ENCODE data around the gene KIF21A.

Gene KIF21A

DNA sequence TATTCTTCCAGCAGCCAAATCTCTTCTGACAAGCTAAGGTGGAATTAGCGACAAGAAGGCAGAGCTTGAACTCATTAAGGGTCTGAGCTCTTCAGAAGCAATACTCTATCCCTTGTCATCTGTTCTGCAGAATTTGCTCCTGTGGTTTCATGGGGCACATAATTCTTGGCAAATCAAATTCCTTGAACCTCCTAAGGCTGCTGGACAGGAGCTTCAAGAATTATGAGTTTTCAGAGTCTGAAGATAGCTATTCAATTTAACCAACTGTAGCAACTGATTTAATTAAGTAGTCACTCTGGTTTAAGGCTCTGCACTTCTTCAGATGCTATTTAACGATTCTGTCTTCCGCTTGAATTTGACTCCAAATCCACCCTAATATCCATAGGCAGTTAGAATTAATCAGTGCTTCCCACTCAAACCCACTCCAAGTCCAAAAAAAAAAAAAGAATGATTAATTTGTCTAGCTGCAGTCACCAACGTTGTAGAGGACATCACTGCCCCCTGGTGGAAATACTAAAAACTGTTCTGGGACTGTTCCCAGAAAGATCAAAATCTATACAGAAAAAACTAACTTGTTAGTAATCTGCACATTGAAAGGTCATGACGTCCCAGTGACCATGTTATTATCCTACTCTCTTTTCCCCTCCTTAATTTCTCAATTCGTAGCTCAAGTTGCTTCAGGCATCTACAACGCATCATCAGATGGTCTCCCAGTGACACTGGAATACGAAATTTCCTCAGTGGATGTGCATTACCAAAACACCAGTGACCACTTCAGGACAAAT lies 169.9 kb downstream of the KIF21A start:
- DNase-seq: no peak

DNA sequence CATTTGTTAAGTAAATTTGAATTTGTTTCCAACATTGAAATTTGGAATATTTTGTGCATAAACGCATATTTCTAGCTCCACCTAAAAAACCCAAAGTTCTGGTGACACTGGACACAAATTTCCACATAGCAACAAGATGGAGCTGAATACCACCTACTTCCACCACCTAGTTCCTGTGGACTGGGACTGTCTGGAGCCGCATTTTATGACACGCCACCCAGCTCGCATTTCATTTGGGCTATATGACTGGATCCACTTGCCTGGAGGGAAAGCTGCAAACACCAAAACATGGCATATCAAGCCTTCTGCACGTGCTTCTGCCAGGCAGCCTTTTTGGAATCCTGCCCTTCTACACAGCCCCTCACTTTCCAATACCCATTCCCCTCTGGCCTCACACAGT lies 173.4 kb downstream of the KIF21A start:
- no peak for DNase-seq

DNA sequence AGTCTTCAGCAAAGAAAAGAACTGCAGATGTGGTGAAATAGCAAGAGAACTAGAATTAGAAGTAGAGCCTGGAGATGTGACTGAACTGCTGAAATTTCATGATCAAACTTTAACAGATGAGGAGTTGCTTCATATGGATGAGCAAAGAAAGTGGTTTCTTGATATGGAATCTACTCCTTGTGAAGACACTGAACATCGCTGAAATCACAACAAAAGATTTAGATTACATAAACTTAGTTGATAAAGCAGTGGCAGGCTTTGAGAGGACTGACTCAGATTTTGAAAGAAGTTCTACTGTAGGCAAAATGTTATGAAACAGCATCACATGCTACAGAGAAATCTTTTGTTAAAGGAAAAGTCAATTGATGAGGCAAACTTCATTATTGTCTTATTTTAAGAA lies 175.0 kb downstream of the KIF21A start:
- no peak for DNase-seq

DNA sequence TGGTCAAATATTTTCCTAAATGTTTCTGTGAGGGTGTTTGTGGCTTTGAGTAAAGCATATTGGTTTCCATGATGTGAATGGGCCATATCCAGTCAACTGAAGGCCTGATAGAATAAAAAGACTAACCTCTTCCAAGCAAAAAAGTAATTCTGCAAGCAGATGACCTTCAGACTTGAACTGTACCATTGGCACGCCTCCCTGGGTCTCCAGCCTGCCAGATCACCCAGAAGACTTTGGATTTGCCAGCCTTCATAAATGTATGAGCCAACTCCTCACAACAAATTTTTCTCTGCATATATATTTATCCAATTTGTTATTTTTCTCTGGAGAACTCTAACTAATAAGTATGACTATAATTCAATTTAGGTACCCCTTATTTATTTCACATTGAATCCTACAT lies 190.3 kb downstream of the KIF21A start:
- DNase-seq: no peak

Data from activated naive CD4-positive, alpha-beta T cell (primary cell).